PC-3 (cell line): ENCODE results near the gene DHX32.

Experiments used
- CTCF ChIP-seq: fragments of 300-600 bp; sonication (generic); conservative IDR thresholded peaks from 2 replicates; pipeline ENCODE4 v1.5.1; 2017; ENCODE audit warnings: antibody characterized with exemption, low read depth, mild to moderate bottlenecking, low read length
- EZH2 ChIP-seq: fragments of 300-600 bp; sonication (generic); IDR thresholded peaks from one replicate; pipeline ENCODE4 v1.6.1; 2017; ENCODE audit warnings: antibody characterized with exemption, mild to moderate bottlenecking, low read length; ENCODE audit not compliant: unreplicated experiment
- EZH2phosphoT487 ChIP-seq: fragments of 300-600 bp; sonication (generic); IDR thresholded peaks from 2 replicates; pipeline ENCODE4 v1.6.1; 2018; ENCODE audit warnings: mild to moderate bottlenecking, antibody characterized with exemption, low read length, borderline replicate concordance

- TF ChIP-seq CTCF: no peak
- TF ChIP-seq EZH2: no peak
- TF ChIP-seq EZH2phosphoT487: no peak
Observed at GRCh38 chr10:125820701-125821100, 60.4 kb downstream of the DHX32 start.
